ENCODE data around the gene CTDNEP1.

CTDNEP1 gene

GRCh38 chr17:7203391-7203790 lies 48.1 kb downstream of the CTDNEP1 start:
- DNase-seq, result no peak
- intact Hi-C loops (cut with DNase I), result no loop called here

- peak in 2 of 10 donors; percentile 62 to 67 for DNase-seq
- intact Hi-C loops (cut with DNase I), result no loop called here
Measured at GRCh38 chr17:7196651-7197401, 54.7 kb downstream of the CTDNEP1 start.

- peak in 2 of 10 donors; percentile 19 to 56 for DNase-seq
- intact Hi-C loops (cut with DNase I), result no loop called here
Measured at GRCh38 chr17:7195971-7196370, 55.6 kb downstream of the CTDNEP1 start.

All from posterior cingulate gyrus (tissue), 11 donors.